GM12801 (cell line): ENCODE data around the gene C6orf132.

Experiments
- TF ChIP-seq, protein P1 (sequence below): IDR thresholded peaks from one replicate; pipeline ENCODE4 v1.5.1; 2011; ENCODE audit warnings: control low read depth; ENCODE audit not compliant: insufficient read length; ENCODE audit errors: extremely low read depth

The C6orf132 gene

DNA sequence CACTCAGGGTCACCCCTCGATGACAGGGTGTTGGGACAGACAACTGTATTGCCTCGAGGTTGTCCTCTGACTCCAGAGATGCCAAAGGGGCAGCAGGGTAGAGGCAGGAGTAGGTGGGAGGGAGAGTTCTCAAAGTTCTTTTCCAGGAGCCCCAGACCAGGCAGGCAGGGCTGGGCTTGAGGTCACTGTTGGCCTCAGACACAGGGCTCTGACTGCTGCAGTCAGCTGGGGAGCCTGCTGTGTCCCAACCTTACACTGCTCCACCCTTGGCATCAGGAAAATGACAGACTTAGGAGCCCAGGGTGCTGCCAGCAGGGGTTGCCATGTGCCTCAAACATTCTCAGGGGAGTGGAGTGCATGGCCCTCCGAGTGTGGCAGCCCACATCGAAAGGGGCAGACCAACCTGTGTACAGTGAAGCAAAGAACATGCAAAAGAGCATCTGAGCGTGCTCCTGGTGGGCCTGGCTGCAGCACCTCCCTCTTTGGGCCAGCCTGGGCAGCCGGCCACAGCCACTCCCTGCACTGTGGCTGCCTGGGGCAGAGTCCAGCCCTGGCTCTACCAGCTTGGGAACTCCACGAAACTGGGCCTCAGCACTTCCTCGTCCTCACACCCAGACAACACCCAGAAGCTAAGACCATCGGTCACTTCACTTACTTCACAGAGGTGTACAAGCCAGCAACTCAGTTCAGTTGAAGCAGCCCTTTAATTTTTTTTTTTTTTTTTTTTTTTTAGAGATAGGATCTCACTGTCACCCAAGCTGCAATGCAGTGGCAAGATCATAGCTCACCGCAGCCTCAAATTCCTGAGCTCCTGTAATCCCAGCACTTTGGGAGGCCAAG is 24.0 kb downstream of the C6orf132 start:
- TF ChIP-seq, protein P1, sequence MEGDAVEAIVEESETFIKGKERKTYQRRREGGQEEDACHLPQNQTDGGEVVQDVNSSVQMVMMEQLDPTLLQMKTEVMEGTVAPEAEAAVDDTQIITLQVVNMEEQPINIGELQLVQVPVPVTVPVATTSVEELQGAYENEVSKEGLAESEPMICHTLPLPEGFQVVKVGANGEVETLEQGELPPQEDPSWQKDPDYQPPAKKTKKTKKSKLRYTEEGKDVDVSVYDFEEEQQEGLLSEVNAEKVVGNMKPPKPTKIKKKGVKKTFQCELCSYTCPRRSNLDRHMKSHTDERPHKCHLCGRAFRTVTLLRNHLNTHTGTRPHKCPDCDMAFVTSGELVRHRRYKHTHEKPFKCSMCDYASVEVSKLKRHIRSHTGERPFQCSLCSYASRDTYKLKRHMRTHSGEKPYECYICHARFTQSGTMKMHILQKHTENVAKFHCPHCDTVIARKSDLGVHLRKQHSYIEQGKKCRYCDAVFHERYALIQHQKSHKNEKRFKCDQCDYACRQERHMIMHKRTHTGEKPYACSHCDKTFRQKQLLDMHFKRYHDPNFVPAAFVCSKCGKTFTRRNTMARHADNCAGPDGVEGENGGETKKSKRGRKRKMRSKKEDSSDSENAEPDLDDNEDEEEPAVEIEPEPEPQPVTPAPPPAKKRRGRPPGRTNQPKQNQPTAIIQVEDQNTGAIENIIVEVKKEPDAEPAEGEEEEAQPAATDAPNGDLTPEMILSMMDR: no peak

DNA sequence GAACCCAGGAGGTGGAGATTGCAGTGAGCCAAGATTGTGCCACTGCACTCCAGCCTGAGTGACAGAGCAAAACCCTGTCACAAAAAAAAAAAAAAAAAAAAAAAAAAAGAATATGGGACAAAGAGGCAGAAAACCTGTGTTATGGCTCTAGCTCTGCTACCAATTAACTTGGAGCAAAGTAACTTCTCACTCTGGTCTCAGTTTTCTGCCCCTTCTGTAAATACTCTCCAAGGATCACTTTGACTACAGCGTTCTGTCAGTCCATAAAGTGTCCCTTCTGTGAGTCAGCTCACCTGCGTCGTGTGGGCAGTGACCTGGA is 24.6 kb downstream of the C6orf132 start:
- TF ChIP-seq, protein P1: no peak

DNA sequence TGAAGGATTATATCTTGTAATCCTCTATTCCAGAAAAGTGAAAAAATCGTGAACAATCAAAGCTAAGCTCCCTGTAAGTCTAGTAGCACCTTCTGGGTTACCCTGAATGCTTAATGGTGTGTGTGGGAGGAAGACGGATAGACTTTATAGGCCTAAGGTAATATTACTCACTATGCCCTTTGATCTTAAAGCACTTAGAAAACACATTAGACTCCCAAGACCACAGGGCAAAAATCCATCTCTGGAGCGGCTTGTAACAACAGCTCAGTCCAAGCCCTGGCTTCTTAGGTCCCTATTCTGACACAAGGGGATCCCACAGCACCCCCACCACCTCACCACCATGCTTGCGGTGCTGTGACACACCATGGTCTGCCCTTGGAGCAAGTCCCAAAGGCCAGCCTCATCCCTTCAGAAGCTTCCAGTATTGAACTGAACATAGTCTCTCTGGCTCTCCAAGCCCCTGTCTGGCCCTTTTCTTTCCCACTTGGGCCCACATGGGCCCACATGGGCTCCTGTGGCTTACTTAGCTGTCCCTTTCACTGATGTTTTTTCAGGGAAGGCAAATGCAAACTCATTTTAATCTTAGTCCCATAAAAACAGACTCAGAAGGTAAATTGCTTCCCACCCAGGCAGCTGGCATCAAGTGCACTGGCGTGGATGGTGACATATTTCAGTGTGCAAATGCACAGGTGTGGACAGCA is 28.3 kb downstream of the C6orf132 start:
- TF ChIP-seq, protein P1: no peak

DNA sequence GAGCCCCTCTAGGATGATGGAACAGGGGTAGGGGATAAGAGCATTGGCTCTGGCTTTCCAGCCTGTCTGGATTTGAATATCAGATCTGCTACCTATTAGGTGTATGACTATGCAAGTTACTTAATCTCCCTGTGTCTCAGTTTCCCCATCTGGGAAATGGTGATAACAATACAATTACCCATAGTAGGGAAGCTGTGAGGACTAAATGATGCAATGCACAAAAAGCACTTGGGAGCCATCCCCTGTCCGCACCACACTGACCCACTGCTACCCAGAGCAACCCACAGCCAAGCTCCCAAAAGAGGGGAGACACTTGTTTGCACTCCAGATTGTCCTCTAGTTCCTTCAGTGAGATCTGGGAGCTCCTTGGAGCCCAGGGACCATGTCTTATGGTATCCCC is 30.1 kb downstream of the C6orf132 start:
- TF ChIP-seq, protein P1: no peak

DNA sequence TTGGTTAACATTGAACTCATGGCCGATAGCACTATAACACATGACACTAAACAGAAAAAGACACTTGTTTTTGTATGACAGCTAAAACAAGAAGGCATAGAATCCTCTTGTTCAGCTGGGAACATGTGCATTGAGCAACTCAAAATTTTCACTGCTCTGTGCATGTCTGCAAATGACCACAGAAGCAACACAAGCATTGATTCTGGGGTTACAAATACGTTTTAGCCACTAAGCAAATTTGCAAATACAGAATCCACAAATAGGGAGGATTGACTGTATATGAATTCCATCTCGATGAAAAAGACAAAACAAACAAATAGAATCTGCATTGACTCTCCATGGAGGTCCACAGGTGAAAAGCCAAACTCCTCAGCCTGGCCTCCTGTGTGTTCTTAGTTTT is 31.7 kb downstream of the C6orf132 start:
- TF ChIP-seq, protein P1: no peak

DNA sequence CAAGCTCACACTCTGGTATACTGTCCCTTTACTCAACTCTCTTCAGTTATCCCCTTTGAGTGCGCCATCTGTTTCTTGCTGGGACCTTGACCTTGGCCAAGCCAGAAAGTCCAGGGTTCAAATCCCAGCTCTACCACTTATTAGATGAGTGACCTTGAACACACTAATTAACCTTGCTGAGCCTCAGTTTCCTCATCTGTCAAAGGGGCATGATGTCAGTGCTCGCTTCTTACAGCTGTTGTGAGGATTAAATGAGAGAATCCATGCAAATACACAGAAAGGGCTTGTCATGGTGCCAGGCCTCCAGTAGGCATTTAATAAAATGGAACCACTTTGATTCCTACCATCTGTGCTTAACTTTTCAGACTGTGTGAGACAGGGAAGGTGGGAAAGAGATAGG is 34.3 kb downstream of the C6orf132 start:
- TF ChIP-seq, protein P1: no peak

DNA sequence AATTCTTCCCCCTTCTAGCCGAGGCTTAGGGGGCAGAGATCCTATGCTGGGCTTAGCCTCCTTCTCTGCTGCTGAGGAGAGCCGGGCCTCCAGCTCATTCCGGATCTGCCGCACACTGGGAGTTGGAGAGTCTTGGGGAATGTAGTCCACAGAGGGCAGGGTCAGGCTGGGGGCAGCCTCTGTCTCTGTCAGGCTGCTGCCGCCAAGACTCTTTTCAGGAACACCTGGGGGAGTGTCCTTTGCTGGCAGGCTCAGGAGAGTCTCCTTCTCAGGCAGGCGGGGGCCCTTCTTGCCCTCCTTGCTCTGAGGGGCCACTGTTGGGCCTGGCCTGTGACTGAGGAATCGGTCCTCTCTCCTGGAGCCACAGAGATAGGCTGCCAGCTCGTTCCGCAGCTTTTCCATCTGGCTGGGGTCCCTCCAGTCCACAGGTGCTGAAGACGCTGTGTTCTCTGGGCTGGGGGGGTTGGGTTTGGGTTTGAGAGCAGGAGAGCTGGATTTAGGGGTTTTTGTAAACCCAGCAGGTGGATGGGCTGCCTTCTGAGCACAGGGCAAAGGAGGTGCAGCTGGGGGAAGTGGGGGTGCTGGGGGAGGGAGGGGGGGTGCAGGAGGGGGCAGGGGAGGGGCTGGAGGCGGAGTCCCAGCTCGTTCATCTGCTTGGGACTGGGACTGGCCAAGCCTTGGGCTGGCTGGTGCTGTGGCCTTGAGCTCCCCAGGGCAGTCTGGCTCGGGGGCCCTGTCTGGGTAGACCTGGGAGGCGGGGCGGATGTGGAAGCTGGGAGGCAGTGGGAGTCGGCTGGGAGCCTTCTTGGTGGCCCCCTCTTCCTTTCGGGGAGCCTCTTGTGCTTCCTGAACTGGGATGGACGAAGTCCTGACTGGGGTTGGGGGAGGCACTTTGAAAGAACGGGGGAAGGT is 36.1 kb downstream of the C6orf132 start:
- TF ChIP-seq, protein P1: no peak
